GM12873 (cell line): ENCODE data around the gene MGAT4C.

Experiments used
- TF ChIP-seq, protein P1 (sequence below): IDR thresholded peaks from 2 replicates; pipeline ENCODE4 v1.5.1; 2012; ENCODE audit warnings: low read depth, mild to moderate bottlenecking, moderate library complexity, low read length, control low read depth; ENCODE audit not compliant: insufficient read depth; ENCODE audit errors: missing control alignments

The MGAT4C gene

DNA sequence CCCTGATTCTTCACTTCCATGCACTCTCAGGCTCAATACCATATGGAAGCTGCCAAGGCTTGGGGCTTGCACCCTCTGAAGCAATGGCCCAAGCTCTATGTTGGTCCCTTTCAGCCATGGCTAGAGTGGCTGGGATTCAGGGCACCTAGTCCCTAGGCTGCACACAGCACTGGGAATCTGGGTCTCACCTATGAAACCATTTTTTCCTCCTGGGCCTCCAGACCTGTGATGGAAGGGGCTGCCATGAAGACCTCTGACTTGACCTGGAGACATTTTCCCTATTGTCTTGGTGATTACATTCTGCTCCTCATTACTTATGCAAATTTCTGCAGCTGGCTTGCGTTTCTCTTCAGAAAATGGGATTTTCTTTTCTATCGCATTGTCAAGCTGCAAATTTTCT lies 258.1 kb downstream of the MGAT4C start:
- TF ChIP-seq, protein P1, sequence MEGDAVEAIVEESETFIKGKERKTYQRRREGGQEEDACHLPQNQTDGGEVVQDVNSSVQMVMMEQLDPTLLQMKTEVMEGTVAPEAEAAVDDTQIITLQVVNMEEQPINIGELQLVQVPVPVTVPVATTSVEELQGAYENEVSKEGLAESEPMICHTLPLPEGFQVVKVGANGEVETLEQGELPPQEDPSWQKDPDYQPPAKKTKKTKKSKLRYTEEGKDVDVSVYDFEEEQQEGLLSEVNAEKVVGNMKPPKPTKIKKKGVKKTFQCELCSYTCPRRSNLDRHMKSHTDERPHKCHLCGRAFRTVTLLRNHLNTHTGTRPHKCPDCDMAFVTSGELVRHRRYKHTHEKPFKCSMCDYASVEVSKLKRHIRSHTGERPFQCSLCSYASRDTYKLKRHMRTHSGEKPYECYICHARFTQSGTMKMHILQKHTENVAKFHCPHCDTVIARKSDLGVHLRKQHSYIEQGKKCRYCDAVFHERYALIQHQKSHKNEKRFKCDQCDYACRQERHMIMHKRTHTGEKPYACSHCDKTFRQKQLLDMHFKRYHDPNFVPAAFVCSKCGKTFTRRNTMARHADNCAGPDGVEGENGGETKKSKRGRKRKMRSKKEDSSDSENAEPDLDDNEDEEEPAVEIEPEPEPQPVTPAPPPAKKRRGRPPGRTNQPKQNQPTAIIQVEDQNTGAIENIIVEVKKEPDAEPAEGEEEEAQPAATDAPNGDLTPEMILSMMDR = no peak

DNA sequence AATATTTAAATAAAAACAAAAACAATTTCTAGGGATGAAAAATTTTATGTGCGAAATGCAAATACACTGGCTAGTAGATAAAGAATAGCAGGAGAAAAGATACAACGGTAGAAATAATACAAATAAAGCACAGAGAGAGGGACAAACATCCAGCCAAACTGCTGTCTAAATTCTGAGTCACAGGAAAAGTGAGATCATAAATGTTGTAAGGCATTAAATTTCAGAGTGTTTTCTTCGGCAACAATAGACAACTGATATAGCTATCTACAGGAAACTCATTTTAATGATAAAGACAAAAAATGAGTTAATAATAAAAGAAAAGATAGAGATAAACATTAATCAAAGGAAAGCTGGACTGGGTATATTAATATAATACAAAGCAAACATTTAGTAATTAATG lies 259.9 kb downstream of the MGAT4C start:
- TF ChIP-seq, protein P1 = no peak

DNA sequence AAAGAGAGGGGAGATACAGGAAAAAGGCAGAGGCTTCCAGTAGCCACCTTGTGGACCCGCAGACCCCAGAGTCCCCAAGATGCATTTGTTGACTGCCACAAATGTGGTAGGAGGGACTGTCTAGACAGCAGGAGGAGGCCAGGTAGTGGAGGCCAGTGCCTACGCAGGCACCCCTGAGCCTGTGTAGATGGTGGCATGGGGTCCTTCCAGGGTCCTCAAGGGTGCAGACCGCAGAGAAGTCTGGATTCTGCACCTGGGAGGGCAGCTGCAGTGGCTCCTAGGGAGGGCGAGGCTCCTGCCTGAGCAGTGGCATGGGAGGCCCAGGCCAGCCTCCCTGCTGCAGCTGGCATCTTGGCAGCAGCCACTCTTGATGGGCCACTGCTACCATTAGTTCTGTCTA lies 262.4 kb downstream of the MGAT4C start:
- TF ChIP-seq, protein P1 = no peak

DNA sequence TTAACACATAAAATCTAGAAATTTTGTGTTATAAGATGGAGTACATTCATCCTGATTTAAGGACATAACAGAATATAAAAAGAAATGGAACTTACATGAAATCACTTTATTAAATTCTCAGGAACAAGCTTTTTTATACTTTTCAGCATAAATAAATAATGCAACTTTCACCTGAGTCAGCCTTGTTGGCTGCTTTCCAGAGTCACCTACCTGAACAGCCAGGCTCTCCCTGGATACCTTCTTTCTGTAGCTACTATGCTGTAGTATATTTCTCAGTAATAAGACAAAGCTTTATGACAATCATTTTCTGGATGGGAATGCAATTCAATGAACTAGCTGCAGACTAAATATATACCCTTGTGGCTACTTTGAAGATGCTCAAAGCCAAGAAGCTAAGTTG lies 270.2 kb downstream of the MGAT4C start:
- TF ChIP-seq, protein P1 = no peak

GRCh38 chr12:85983601-85984000 lies 272.6 kb downstream of the MGAT4C start:
- TF ChIP-seq, protein P1 = no peak

GRCh38 chr12:85979641-85980040 lies 276.6 kb downstream of the MGAT4C start:
- TF ChIP-seq, protein P1 = no peak

GRCh38 chr12:85975716-85976115 lies 280.5 kb downstream of the MGAT4C start:
- TF ChIP-seq, protein P1 = no peak
